Activated CD4-positive, alpha-beta T cell treated with anti-CD3 and anti-CD28 coated beads, Interleukin-2, Interleukin-4, amounts not matched to agents 100 ng/mL and 50 ng/mL, durations not matched to agents 16 hours and 8 hours (primary cell): ENCODE results near the gene MADCAM1.
"Not testable (repeated sequence)": the region's sequence is repeated elsewhere in the genome, so short reads cannot be mapped to it uniquely, and the experiment has no call there.

Experiments used
- DNase-seq: peaks from one replicate; pipeline ENCODE4 v3.0.0-alpha.2; 2020; ENCODE audit warnings: low spot score

The MADCAM1 gene

GRCh38 chr19:465056-465816, 31.1 kb upstream of the MADCAM1 start:
- DNase-seq, result no peak

- DNase-seq, result no peak
These were observed 28.7 kb upstream of the MADCAM1 start for GRCh38 chr19:467554-467953.

GRCh38 chr19:468587-469256, 27.6 kb upstream of the MADCAM1 start:
- DNase-seq, result no peak

- no peak for DNase-seq
These were observed 26.5 kb upstream of the MADCAM1 start for GRCh38 chr19:469833-470232.

- DNase-seq, result no peak
These were observed 25.6 kb upstream of the MADCAM1 start for GRCh38 chr19:470701-471100.

GRCh38 chr19:472005-472858, 24.1 kb upstream of the MADCAM1 start:
- no peak for DNase-seq

GRCh38 chr19:474126-475078, 21.9 kb upstream of the MADCAM1 start:
- DNase-seq, result no peak

- DNase-seq, result no peak
These were observed 20.9 kb upstream of the MADCAM1 start for GRCh38 chr19:475360-475759.

- no peak for DNase-seq
These were observed 17.9 kb upstream of the MADCAM1 start for GRCh38 chr19:478236-478903.

GRCh38 chr19:478976-479375, 17.3 kb upstream of the MADCAM1 start:
- DNase-seq, result no peak

- DNase-seq, result no peak
These were observed 16.1 kb upstream of the MADCAM1 start for GRCh38 chr19:480016-480855.

- DNase-seq, result not testable (repeated sequence)
These were observed 15.2 kb upstream of the MADCAM1 start for GRCh38 chr19:481100-481499.

GRCh38 chr19:482186-483041, 13.9 kb upstream of the MADCAM1 start:
- DNase-seq, result no peak

- DNase-seq, result no peak
These were observed 12.8 kb upstream of the MADCAM1 start for GRCh38 chr19:483332-484072.

- DNase-seq, result no peak
These were observed 11.8 kb upstream of the MADCAM1 start for GRCh38 chr19:484494-484893.

GRCh38 chr19:485077-485476, 11.2 kb upstream of the MADCAM1 start:
- DNase-seq, result no peak

GRCh38 chr19:485583-486236, 10.6 kb upstream of the MADCAM1 start:
- DNase-seq, result no peak
